ENCODE results near the gene KRTAP10-7. TPM values are rescaled to one million over a fixed set of nuclear protein-coding genes. Genes with fewer than 3 reads are reported as not detected.
"Not testable (repeated sequence)": the region's sequence is repeated elsewhere in the genome, so short reads cannot be mapped to it uniquely, and the experiment has no call there.

KRTAP10-7 gene
- polyA plus RNA-seq, 4 donors, result not detected

DNA sequence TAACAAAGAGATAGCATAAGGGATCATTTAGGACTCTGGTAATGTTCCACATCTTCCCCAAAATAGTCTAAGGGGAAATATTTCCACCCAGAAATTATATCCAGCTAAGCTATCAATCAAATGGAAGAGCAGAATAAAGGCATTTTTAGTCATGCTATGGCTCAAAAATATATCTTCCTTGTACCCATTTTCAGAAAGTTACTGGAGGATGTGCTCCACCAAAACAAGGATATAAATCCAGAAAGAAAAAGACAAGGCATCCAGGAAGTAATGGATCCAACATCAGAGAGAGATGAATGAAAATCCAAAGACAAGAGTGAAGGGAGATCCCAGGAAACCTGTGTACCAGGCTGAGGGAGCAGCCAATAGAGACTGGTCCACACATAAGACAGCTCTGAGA lies 8.8 kb downstream of the KRTAP10-7 start:
- H3K4me3 ChIP-seq (ENCODE audit: low read depth in 1 of 3, low read length in 3 of 3), result no peak overlapping the region
- no peak overlapping the region for H3K27ac ChIP-seq (ENCODE audit: low read depth in 1 of 3, low read length in 2 of 3)
- no peaks in the 10 kb centered on the region for H3K27me3 ChIP-seq (ENCODE audit: control insufficient read depth in 3 of 3, insufficient read depth in 3 of 3, low read length in 3 of 3)
- H3K4me1 ChIP-seq (ENCODE audit: control insufficient read depth in 3 of 3, insufficient read depth in 2 of 3, low read depth in 1 of 3, low read length in 2 of 3), result no peaks in the 10 kb centered on the region
- peaks cover 0 to 18% of the 10 kb centered on the region in 2 donors for H3K9me3 ChIP-seq (ENCODE audit: control insufficient read depth in 2 of 2, insufficient read depth in 1 of 2, low read depth in 1 of 2, low read length in 1 of 2)
- FAIRE-seq (no peak), DNase-seq (no peak)
- no peaks in the 10 kb centered on the region for H3K36me3 ChIP-seq (ENCODE audit: control insufficient read depth in 3 of 3, insufficient read depth in 2 of 3, low read depth in 1 of 3, low read length in 3 of 3)

DNA sequence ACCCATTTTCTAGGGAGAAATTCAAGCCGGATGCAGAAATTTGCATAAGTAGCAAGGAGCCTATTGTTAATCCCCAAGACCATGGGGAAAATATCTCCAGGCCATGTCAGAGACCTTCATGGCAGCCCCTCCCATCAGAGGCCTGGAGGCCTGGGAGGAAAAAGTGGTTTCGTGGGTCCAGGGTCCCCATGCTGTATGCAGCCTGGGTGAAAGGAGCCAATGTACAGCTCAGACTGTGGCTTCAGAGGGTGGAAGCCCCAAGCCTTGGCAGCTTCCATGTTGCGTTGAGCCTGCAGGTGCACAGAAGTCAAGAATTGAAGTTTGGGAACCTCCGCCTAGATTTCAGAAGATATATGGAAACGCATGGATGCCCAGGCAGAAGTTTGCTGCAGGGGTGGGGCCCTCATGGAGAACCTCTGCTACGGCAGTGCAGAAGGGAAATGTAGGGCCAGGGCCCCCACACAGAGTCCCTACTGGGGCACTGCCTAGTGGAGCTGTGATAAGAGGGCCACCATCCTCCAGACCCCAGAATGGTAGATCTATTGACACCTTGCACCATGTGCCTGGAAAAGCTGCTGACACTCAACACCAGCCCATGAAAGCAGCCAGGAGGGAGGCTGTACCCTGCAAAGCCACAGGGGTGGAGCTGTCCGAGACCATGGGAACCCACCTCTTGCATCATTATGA lies 9.9 kb downstream of the KRTAP10-7 start:
- peaks cover 0 to 18% of the 10 kb centered on the region in 2 donors for H3K9me3 ChIP-seq (ENCODE audit: control insufficient read depth in 2 of 2, insufficient read depth in 1 of 2, low read depth in 1 of 2, low read length in 1 of 2)
- FAIRE-seq, result not testable (repeated sequence)

DNA sequence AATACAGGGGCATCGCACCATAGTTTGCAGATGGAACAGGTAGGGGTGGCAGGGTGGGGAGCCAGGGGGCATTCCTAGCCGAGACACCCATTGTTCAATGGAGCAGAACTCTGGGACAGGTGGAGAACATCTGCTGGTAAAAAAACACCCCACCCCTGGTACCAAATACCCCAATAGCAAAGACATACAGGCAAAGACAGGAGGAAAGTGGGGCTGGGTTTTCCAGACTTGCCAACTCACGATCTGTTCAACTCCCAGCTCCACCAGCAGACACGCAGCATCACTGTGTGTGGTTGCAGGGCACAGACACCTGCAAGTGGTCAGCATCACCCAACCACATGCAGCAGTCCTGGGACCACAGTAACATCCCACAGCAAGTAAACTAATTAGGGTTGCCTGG lies 11.2 kb downstream of the KRTAP10-7 start:
- no peaks in the 10 kb centered on the region for H3K4me1 ChIP-seq (ENCODE audit: control insufficient read depth in 3 of 3, insufficient read depth in 2 of 3, low read depth in 1 of 3, low read length in 2 of 3)
- peaks cover 0 to under 1% (median 0%) of the 10 kb centered on the region in 3 donors for H3K27me3 ChIP-seq (ENCODE audit: control insufficient read depth in 3 of 3, insufficient read depth in 3 of 3, low read length in 3 of 3)
- no peaks in the 10 kb centered on the region for H3K36me3 ChIP-seq (ENCODE audit: control insufficient read depth in 3 of 3, insufficient read depth in 2 of 3, low read depth in 1 of 3, low read length in 3 of 3)
- no peak for DNase-seq
- no peak for FAIRE-seq
- no peak overlapping the region for H3K27ac ChIP-seq (ENCODE audit: low read depth in 1 of 3, low read length in 2 of 3)
- peaks cover 0 to 18% of the 10 kb centered on the region in 2 donors for H3K9me3 ChIP-seq (ENCODE audit: control insufficient read depth in 2 of 2, insufficient read depth in 1 of 2, low read depth in 1 of 2, low read length in 1 of 2)
- H3K4me3 ChIP-seq (ENCODE audit: low read depth in 1 of 3, low read length in 3 of 3), result no peak overlapping the region
- 72 to 84% (median 80%) methylated on average over 4 of the region's 4 CpGs for WGBS, 3 donors

More for the DNA sequence above, 9.9 kb downstream of the KRTAP10-7 start:
- not testable (repeated sequence) for H3K27ac ChIP-seq (ENCODE audit: low read depth in 1 of 3, low read length in 2 of 3); H3K4me3 ChIP-seq (ENCODE audit: low read depth in 1 of 3, low read length in 3 of 3); H3K27me3 ChIP-seq (ENCODE audit: control insufficient read depth in 3 of 3, insufficient read depth in 3 of 3, low read length in 3 of 3); H3K36me3 ChIP-seq (ENCODE audit: control insufficient read depth in 3 of 3, insufficient read depth in 2 of 3, low read depth in 1 of 3, low read length in 3 of 3); DNase-seq; H3K4me1 ChIP-seq (ENCODE audit: control insufficient read depth in 3 of 3, insufficient read depth in 2 of 3, low read depth in 1 of 3, low read length in 2 of 3)
- WGBS, 3 donors, result 92 to 93% (median 92%) methylated on average over 7 of the region's 7 CpGs

DNA sequence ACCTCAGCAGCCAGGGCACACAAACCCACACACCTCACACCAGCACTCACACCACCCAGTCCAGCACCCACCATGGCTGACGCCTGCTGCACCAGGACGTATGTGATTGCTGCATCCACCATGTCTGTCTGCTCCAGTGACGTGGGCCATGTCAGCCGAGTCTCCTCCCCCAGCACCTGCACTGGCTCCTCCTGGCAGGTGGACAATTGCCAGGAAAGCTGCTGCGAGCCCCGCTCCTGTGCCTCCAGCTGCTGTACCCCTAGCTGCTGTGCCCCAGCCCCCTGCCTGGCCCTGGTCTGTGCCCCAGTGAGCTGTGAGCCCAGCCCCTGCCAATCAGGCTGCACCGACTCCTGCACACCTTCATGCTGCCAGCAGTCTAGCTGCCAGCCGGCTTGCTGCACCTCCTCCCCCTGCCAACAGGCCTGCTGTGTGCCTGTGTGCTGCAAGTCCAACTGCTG lies 11.7 kb downstream of the KRTAP10-7 start, which contains the start of gene KRTAP10-8:
KRTAP10-8 (plus strand) TSS at position 51 of the 458 bp plus-strand sequence; CDS start at position 73, 22 bp downstream.
- WGBS, 3 donors, result 41 to 84% (median 63%) methylated on average over 8 of the region's 8 CpGs
- Histone ChIP-seq H3K27me3 (ENCODE audit: control insufficient read depth in 3 of 3, insufficient read depth in 3 of 3, low read length in 3 of 3) (peaks cover 0 to 2% (median 0%) of the 10 kb centered on the region in 3 donors), H3K9me3 (ENCODE audit: control insufficient read depth in 2 of 2, insufficient read depth in 1 of 2, low read depth in 1 of 2, low read length in 1 of 2) (peaks cover 0 to 18% of the 10 kb centered on the region in 2 donors), H3K4me3 (ENCODE audit: low read depth in 1 of 3, low read length in 3 of 3) (no peak within 1 kb of the TSS), H3K36me3 (ENCODE audit: control insufficient read depth in 3 of 3, insufficient read depth in 2 of 3, low read depth in 1 of 3, low read length in 3 of 3) (no peaks in the 10 kb centered on the region), H3K4me1 (ENCODE audit: control insufficient read depth in 3 of 3, insufficient read depth in 2 of 3, low read depth in 1 of 3, low read length in 2 of 3) (no peaks in the 10 kb centered on the region), H3K27ac (ENCODE audit: low read depth in 1 of 3, low read length in 2 of 3) (no peak within 1 kb of the TSS)
- DNase-seq (no peak), FAIRE-seq (no peak)

DNA sequence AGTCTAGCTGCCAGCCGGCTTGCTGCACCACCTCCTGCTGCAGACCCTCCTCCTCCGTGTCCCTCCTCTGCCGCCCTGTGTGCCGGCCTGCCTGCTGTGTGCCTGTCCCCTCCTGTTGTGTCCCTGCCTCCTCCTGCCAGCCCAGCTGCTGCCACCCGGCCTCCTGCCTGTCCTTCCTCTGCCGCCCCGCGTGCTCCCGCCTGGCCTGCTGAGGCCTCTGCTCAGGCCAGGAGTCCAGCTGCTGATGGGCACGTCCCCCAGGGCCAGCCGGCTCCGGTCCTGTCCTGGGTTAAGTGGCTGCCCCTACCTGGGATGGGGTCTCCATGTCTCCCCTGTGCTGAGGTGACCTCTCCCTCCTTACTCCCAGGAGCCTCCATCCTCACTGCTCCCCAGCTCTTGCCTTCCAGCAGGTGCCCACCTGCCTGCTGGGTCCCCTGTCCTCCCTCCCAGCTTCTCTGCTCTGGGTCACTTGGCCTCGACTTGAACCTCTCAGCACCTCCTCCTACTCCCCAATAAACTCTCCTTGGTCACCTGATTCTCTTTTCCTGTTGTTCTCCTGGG lies 12.4 kb downstream of the KRTAP10-7 start:
- Histone ChIP-seq H3K27ac (ENCODE audit: low read depth in 1 of 3, low read length in 2 of 3) (no peak overlapping the region), H3K36me3 (ENCODE audit: control insufficient read depth in 3 of 3, insufficient read depth in 2 of 3, low read depth in 1 of 3, low read length in 3 of 3) (no peaks in the 10 kb centered on the region), H3K27me3 (ENCODE audit: control insufficient read depth in 3 of 3, insufficient read depth in 3 of 3, low read length in 3 of 3) (peaks cover 0 to 2% (median 0%) of the 10 kb centered on the region in 3 donors), H3K9me3 (ENCODE audit: control insufficient read depth in 2 of 2, insufficient read depth in 1 of 2, low read depth in 1 of 2, low read length in 1 of 2) (peaks cover 0 to 18% of the 10 kb centered on the region in 2 donors), H3K4me3 (ENCODE audit: low read depth in 1 of 3, low read length in 3 of 3) (no peak overlapping the region), H3K4me1 (ENCODE audit: control insufficient read depth in 3 of 3, insufficient read depth in 2 of 3, low read depth in 1 of 3, low read length in 2 of 3) (no peaks in the 10 kb centered on the region)
- WGBS, 3 donors, result 70 to 85% (median 77%) methylated on average over 12 to 13 of the region's 13 CpGs
- FAIRE-seq (no peak), DNase-seq (no peak)

DNA sequence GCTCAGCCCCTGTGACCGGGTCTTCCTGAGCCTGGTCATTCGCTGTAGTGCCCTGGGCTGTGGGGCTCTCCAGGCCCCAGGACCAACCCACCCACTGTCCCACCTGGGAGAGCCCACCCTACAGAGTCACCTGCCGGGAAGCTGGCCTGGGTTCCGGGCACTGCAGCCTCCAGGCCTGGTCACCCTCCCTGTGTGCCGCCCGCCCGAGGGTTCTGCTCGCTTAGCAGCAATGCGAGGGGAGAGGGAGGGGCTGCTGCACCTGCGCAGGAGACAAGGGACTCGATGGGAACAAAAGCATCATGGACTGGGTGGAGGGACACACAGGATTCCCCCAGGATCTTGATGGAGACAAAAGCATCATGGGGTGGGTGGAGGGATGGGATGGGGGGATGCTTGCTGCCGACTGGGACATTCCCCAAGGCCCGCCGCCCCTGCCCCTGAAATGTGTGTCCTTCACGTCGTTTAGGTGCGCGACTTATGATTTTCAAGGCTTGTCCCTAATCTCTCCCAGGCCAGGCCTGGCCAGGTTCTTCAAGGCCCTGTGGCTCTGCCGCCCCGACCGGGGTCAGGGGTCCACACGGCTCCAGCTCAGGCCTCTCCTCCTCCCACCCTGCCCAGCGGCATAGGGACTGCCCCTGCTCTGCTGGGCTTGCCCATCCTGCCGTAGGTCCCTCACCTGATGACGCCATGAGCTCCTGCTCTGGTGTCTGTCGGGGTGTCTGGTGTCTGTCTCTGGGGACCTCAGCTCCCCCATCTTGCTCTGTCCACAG lies 13.2 kb downstream of the KRTAP10-7 start:
- no peak for FAIRE-seq
- H3K27ac ChIP-seq (ENCODE audit: low read depth in 1 of 3, low read length in 2 of 3), result no peak overlapping the region
- WGBS, 3 donors, result 79 to 87% (median 86%) methylated on average over 20 to 26 of the region's 26 CpGs

DNA sequence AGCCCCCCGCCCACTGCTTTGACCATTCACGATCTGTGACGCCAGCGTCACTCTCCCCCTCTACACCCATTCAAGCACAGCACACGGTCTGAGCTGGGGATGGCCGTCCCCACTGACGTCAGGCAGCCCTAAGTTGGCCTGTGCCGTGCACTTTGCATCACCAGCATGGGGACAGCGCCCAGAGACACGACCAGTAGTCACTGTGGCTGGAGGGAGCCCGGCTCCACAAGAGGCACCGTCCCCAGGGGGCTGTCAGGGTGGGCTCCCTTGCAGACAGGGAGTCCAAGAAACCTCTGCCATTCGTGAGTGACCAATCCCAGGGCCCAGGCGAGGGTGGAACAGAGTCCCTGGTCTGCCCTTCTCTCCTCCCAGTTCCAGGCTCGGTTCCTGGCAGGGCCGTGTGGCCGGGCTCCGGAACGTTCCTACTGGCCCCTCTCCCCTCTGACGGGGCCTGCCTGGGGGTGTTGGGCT lies 13.8 kb downstream of the KRTAP10-7 start:
- Histone ChIP-seq H3K27ac (ENCODE audit: low read depth in 1 of 3, low read length in 2 of 3) (no peak overlapping the region), H3K27me3 (ENCODE audit: control insufficient read depth in 3 of 3, insufficient read depth in 3 of 3, low read length in 3 of 3) (peaks cover 0 to 2% (median 0%) of the 10 kb centered on the region in 3 donors), H3K4me3 (ENCODE audit: low read depth in 1 of 3, low read length in 3 of 3) (no peak overlapping the region), H3K36me3 (ENCODE audit: control insufficient read depth in 3 of 3, insufficient read depth in 2 of 3, low read depth in 1 of 3, low read length in 3 of 3) (no peaks in the 10 kb centered on the region), H3K4me1 (ENCODE audit: control insufficient read depth in 3 of 3, insufficient read depth in 2 of 3, low read depth in 1 of 3, low read length in 2 of 3) (peaks cover 0 to 2% (median 0%) of the 10 kb centered on the region in 3 donors), H3K9me3 (ENCODE audit: control insufficient read depth in 2 of 2, insufficient read depth in 1 of 2, low read depth in 1 of 2, low read length in 1 of 2) (peaks cover 0 to 18% of the 10 kb centered on the region in 2 donors)
- FAIRE-seq (no peak), DNase-seq (no peak)
- WGBS, 3 donors, result 79 to 85% (median 79%) methylated on average over 20 of the region's 20 CpGs

More for the DNA sequence above, 13.2 kb downstream of the KRTAP10-7 start:
- no peaks in the 10 kb centered on the region for H3K36me3 ChIP-seq (ENCODE audit: control insufficient read depth in 3 of 3, insufficient read depth in 2 of 3, low read depth in 1 of 3, low read length in 3 of 3)
- peaks cover 0 to 2% (median 0%) of the 10 kb centered on the region in 3 donors for H3K27me3 ChIP-seq (ENCODE audit: control insufficient read depth in 3 of 3, insufficient read depth in 3 of 3, low read length in 3 of 3)
- H3K9me3 ChIP-seq (ENCODE audit: control insufficient read depth in 2 of 2, insufficient read depth in 1 of 2, low read depth in 1 of 2, low read length in 1 of 2), result peaks cover 0 to 18% of the 10 kb centered on the region in 2 donors
- no peak for DNase-seq
- no peak overlapping the region for H3K4me3 ChIP-seq (ENCODE audit: low read depth in 1 of 3, low read length in 3 of 3)
- H3K4me1 ChIP-seq (ENCODE audit: control insufficient read depth in 3 of 3, insufficient read depth in 2 of 3, low read depth in 1 of 3, low read length in 2 of 3), result peaks cover 0 to 2% (median 0%) of the 10 kb centered on the region in 3 donors

DNA sequence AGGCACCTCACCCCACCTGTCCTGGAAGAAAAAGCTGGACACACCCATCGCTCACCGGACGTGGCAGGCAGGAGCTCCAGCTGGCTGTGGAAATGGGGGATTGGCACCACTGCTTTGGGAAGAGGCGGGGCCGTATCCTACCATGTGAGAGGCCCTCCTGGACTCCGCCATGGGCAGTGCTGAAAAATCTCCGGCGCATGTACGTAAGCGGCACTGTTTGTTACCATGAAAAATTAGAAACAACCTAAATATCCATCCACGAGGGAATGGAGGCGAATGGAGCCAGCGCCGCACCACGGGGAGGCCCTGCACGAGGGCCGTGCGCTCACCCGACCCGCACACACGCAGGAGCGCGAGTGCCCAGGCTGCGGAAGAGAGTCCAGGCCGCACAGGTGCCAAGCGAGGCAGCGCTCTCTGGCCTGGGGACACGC lies 14.6 kb downstream of the KRTAP10-7 start:
- Histone ChIP-seq H3K4me3 (ENCODE audit: low read depth in 1 of 3, low read length in 3 of 3) (no peak overlapping the region), H3K27ac (ENCODE audit: low read depth in 1 of 3, low read length in 2 of 3) (no peak overlapping the region), H3K27me3 (ENCODE audit: control insufficient read depth in 3 of 3, insufficient read depth in 3 of 3, low read length in 3 of 3) (peaks cover 0 to 2% (median 0%) of the 10 kb centered on the region in 3 donors), H3K36me3 (ENCODE audit: control insufficient read depth in 3 of 3, insufficient read depth in 2 of 3, low read depth in 1 of 3, low read length in 3 of 3) (no peaks in the 10 kb centered on the region), H3K4me1 (ENCODE audit: control insufficient read depth in 3 of 3, insufficient read depth in 2 of 3, low read depth in 1 of 3, low read length in 2 of 3) (peaks cover 0 to 2% (median 0%) of the 10 kb centered on the region in 3 donors), H3K9me3 (ENCODE audit: control insufficient read depth in 2 of 2, insufficient read depth in 1 of 2, low read depth in 1 of 2, low read length in 1 of 2) (peaks cover 0 to 18% of the 10 kb centered on the region in 2 donors)
- WGBS, 3 donors, result 83 to 87% (median 84%) methylated on average over 28 of the region's 28 CpGs
- FAIRE-seq, result no peak
- no peak for DNase-seq
